ENCODE results near the gene ANKH. TPM values are rescaled to one million over a fixed set of nuclear protein-coding genes. Genes with fewer than 3 reads are reported as not detected.

ANKH gene
- total and polyA plus RNA-seq, 2 of the 13 experiments (the other 11 are each of a cell fraction or from before 2014, with no cell fraction given), result 25.0 to 36.0 TPM

DNA sequence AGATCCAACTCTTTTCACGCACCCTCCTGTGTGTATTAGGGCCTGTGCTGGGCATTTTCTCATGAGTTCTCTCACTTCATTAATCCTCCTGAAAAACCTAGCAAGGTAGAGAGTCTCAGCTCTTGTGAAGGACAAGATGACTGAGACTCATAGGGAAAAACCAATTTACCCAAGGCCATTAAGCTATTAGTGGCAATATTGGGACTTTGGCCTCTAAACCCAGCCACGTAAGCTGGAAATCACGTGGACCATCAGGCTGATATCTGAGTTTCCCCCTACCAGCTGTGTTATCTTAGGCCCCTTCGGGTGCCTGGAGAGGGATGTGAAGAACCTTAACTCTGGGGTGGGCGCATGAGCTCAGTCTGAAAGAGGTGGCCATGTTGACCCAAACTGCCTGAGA, 80.7 kb downstream of the ANKH start:
- in situ Hi-C loops (cut with HindIII; ENCODE audit: extremely low pct_ligation_motif_present, low pct_unique_long_range_greater_than_20kb), result no loop called here
- Histone ChIP-seq H3K9me3 (ENCODE audit: low read length) (no peaks in the 10 kb centered on the region), H3K4me2 (ENCODE audit: low read depth, low read length) (no peak overlapping the region), H2AFZ (ENCODE audit: low read length) (no peak overlapping the region), H3K36me3 (replicated peaks in 1 of 2; ENCODE audit: control insufficient read depth in 1 of 2, insufficient read depth in 2 of 2, low read length in 2 of 2) (peaks cover 2 to 3% of the 10 kb centered on the region in 2 experiments; a peak in 1 of 5 replicates), H3K79me2 (ENCODE audit: insufficient read depth, low read length) (no peaks in the 10 kb centered on the region), H3K27ac (ENCODE audit: extremely low read length, insufficient read depth, low read length) (no peak overlapping the region), H3K9ac (ENCODE audit: insufficient read depth, low read depth, low read length) (no peak overlapping the region), H3K4me1 (ENCODE audit: insufficient read depth, low read length) (peaks cover 30% of the 10 kb centered on the region), H3K27me3 (ENCODE audit: control insufficient read depth in 1 of 2, insufficient read depth in 2 of 2, low read length in 2 of 2) (no peaks in the 10 kb centered on the region), H3K4me3 (replicated peaks in 1 of 3; ENCODE audit: insufficient read depth in 1 of 3, low read depth in 2 of 3, low read length in 3 of 3) (no peak overlapping the region), H4K20me1 (ENCODE audit: insufficient read depth, low read length) (no peaks in the 10 kb centered on the region)
- ATAC-seq (no peak), DNase-seq (ENCODE audit: low spot score) (no peak), FAIRE-seq (no peak)
- ChIA-PET POLR2A (no interaction called here), CTCF (ENCODE audit: low intra/inter-chr PET ratio, low total read pairs) (no interaction called here)
- intact Hi-C loops (cut with micrococcal nuclease; ENCODE audit: unreplicated experiment), result no loop called here
- TF ChIP-seq ZNF484 (CRISPR knock-in tag; IDR thresholded peaks at IDR 0.05; ENCODE audit: borderline replicate concordance, low read depth), result no peak
- BruUV-seq (replicated peaks), result no TSS peak
- WGBS (ENCODE audit: low lambda C conversion rate), result 92% methylated on average over 5 of the region's 5 CpGs

DNA sequence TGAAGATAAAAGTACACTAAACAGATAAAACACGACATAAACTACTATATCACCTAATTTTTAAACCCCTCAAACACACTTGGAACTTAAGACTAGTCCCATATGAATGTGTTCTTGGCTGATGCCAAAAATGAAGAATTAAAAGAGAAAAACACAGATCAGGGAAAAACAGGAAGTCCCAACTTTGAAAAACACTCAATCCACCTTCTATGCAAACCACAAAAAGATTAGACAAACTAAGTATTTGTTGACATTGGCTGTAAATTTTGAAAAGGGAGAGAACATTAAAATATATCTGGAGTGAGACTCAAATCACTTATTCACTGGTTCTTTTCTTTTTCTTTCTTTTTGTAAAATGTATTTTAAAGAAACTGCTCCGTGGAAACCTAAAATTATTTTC, 81.4 kb downstream of the ANKH start:
- WGBS (ENCODE audit: low lambda C conversion rate), result 92% methylated on average over 2 of the region's 2 CpGs
- Histone ChIP-seq H4K20me1 (ENCODE audit: insufficient read depth, low read length) (no peaks in the 10 kb centered on the region), H3K4me1 (ENCODE audit: insufficient read depth, low read length) (peaks cover 30% of the 10 kb centered on the region), H3K27me3 (ENCODE audit: control insufficient read depth in 1 of 2, insufficient read depth in 2 of 2, low read length in 2 of 2) (no peaks in the 10 kb centered on the region), H3K79me2 (ENCODE audit: insufficient read depth, low read length) (no peaks in the 10 kb centered on the region), H2AFZ (ENCODE audit: low read length) (no peak overlapping the region), H3K36me3 (replicated peaks in 1 of 2; ENCODE audit: control insufficient read depth in 1 of 2, insufficient read depth in 2 of 2, low read length in 2 of 2) (peaks cover 2 to 3% of the 10 kb centered on the region in 2 experiments; a peak in 1 of 5 replicates), H3K4me2 (ENCODE audit: low read depth, low read length) (no peak overlapping the region), H3K9ac (ENCODE audit: insufficient read depth, low read depth, low read length) (no peak overlapping the region), H3K27ac (ENCODE audit: extremely low read length, insufficient read depth, low read length) (no peak overlapping the region), H3K9me3 (ENCODE audit: low read length) (no peaks in the 10 kb centered on the region), H3K4me3 (replicated peaks in 1 of 3; ENCODE audit: insufficient read depth in 1 of 3, low read depth in 2 of 3, low read length in 3 of 3) (no peak overlapping the region)
- no peak for FAIRE-seq
- intact Hi-C loops (cut with micrococcal nuclease; ENCODE audit: unreplicated experiment) (no loop called here), in situ Hi-C loops (cut with HindIII; ENCODE audit: extremely low pct_ligation_motif_present, low pct_unique_long_range_greater_than_20kb) (no loop called here)
- ChIA-PET CTCF (ENCODE audit: low intra/inter-chr PET ratio, low total read pairs) (no interaction called here), POLR2A (no interaction called here)
- ATAC-seq, result no peak
- BruUV-seq (replicated peaks), result no TSS peak
- DNase-seq (ENCODE audit: low spot score), result no peak
- TF ChIP-seq, protein P1, sequence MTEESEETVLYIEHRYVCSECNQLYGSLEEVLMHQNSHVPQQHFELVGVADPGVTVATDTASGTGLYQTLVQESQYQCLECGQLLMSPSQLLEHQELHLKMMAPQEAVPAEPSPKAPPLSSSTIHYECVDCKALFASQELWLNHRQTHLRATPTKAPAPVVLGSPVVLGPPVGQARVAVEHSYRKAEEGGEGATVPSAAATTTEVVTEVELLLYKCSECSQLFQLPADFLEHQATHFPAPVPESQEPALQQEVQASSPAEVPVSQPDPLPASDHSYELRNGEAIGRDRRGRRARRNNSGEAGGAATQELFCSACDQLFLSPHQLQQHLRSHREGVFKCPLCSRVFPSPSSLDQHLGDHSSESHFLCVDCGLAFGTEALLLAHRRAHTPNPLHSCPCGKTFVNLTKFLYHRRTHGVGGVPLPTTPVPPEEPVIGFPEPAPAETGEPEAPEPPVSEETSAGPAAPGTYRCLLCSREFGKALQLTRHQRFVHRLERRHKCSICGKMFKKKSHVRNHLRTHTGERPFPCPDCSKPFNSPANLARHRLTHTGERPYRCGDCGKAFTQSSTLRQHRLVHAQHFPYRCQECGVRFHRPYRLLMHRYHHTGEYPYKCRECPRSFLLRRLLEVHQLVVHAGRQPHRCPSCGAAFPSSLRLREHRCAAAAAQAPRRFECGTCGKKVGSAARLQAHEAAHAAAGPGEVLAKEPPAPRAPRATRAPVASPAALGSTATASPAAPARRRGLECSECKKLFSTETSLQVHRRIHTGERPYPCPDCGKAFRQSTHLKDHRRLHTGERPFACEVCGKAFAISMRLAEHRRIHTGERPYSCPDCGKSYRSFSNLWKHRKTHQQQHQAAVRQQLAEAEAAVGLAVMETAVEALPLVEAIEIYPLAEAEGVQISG (CRISPR knock-in tag; IDR thresholded peaks at IDR 0.05), result no peak
- TF ChIP-seq, protein P2, sequence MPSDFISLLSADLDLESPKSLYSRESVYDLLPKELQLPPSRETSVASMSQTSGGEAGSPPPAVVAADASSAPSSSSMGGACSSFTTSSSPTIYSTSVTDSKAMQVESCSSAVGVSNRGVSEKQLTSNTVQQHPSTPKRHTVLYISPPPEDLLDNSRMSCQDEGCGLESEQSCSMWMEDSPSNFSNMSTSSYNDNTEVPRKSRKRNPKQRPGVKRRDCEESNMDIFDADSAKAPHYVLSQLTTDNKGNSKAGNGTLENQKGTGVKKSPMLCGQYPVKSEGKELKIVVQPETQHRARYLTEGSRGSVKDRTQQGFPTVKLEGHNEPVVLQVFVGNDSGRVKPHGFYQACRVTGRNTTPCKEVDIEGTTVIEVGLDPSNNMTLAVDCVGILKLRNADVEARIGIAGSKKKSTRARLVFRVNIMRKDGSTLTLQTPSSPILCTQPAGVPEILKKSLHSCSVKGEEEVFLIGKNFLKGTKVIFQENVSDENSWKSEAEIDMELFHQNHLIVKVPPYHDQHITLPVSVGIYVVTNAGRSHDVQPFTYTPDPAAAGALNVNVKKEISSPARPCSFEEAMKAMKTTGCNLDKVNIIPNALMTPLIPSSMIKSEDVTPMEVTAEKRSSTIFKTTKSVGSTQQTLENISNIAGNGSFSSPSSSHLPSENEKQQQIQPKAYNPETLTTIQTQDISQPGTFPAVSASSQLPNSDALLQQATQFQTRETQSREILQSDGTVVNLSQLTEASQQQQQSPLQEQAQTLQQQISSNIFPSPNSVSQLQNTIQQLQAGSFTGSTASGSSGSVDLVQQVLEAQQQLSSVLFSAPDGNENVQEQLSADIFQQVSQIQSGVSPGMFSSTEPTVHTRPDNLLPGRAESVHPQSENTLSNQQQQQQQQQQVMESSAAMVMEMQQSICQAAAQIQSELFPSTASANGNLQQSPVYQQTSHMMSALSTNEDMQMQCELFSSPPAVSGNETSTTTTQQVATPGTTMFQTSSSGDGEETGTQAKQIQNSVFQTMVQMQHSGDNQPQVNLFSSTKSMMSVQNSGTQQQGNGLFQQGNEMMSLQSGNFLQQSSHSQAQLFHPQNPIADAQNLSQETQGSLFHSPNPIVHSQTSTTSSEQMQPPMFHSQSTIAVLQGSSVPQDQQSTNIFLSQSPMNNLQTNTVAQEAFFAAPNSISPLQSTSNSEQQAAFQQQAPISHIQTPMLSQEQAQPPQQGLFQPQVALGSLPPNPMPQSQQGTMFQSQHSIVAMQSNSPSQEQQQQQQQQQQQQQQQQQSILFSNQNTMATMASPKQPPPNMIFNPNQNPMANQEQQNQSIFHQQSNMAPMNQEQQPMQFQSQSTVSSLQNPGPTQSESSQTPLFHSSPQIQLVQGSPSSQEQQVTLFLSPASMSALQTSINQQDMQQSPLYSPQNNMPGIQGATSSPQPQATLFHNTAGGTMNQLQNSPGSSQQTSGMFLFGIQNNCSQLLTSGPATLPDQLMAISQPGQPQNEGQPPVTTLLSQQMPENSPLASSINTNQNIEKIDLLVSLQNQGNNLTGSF (CRISPR knock-in tag; IDR thresholded peaks at IDR 0.05), result no peak
- TF ChIP-seq HHEX (CRISPR knock-in tag; IDR thresholded peaks at IDR 0.05) (no peak), ZNF777 (CRISPR knock-in tag; IDR thresholded peaks at IDR 0.05) (no peak)
- TF ChIP-seq, protein P3, sequence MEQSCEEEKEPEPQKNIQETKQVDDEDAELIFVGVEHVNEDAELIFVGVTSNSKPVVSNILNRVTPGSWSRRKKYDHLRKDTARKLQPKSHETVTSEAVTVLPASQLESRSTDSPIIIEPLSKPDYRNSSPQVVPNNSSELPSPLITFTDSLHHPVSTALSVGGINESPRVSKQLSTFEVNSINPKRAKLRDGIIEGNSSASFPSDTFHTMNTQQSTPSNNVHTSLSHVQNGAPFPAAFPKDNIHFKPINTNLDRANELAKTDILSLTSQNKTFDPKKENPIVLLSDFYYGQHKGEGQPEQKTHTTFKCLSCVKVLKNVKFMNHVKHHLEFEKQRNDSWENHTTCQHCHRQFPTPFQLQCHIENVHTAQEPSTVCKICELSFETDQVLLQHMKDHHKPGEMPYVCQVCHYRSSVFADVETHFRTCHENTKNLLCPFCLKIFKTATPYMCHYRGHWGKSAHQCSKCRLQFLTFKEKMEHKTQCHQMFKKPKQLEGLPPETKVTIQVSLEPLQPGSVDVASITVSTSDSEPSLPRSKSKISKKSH (CRISPR knock-in tag; IDR thresholded peaks at IDR 0.05; ENCODE audit: borderline replicate concordance), result no peak
- TF ChIP-seq, protein P4, sequence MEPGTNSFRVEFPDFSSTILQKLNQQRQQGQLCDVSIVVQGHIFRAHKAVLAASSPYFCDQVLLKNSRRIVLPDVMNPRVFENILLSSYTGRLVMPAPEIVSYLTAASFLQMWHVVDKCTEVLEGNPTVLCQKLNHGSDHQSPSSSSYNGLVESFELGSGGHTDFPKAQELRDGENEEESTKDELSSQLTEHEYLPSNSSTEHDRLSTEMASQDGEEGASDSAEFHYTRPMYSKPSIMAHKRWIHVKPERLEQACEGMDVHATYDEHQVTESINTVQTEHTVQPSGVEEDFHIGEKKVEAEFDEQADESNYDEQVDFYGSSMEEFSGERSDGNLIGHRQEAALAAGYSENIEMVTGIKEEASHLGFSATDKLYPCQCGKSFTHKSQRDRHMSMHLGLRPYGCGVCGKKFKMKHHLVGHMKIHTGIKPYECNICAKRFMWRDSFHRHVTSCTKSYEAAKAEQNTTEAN (CRISPR knock-in tag; conservative IDR thresholded peaks at IDR 0.05), result no peak
